ENCODE results near the gene PLA2G2C.

PLA2G2C gene

GRCh38 chr1:20152599-20152930 lies 33.8 kb downstream of the PLA2G2C start:
- DNase-seq (ENCODE audit: low read depth in 2 of 2), result no peak

- DNase-seq (ENCODE audit: low read depth in 2 of 2), result peak; percentile 51 to 57
Measured at GRCh38 chr1:20151906-20152598, 34.3 kb downstream of the PLA2G2C start.

- DNase-seq (ENCODE audit: low read depth in 2 of 2), result no peak
Measured at GRCh38 chr1:20150969-20151368, 35.3 kb downstream of the PLA2G2C start.

GRCh38 chr1:20150326-20150705 lies 36.0 kb downstream of the PLA2G2C start:
- no peak for DNase-seq (ENCODE audit: low read depth in 2 of 2)

GRCh38 chr1:20149601-20150325 lies 36.6 kb downstream of the PLA2G2C start:
- no peak for DNase-seq (ENCODE audit: low read depth in 2 of 2)

GRCh38 chr1:20148571-20149500 lies 37.5 kb downstream of the PLA2G2C start:
- no peak for DNase-seq (ENCODE audit: low read depth in 2 of 2)

- no peak for DNase-seq (ENCODE audit: low read depth in 2 of 2)
Measured at GRCh38 chr1:20147846-20148570, 38.3 kb downstream of the PLA2G2C start.

- no peak for DNase-seq (ENCODE audit: low read depth in 2 of 2)
Measured at GRCh38 chr1:20143734-20144565, 42.4 kb downstream of the PLA2G2C start.

- DNase-seq (ENCODE audit: low read depth in 2 of 2), result no peak
Measured at GRCh38 chr1:20143318-20143717, 43.0 kb downstream of the PLA2G2C start.

GRCh38 chr1:20142001-20142710 lies 44.2 kb downstream of the PLA2G2C start:
- no peak for DNase-seq (ENCODE audit: low read depth in 2 of 2)

GRCh38 chr1:20141466-20141865 lies 44.9 kb downstream of the PLA2G2C start:
- DNase-seq (ENCODE audit: low read depth in 2 of 2), result no peak

- DNase-seq (ENCODE audit: low read depth in 2 of 2), result no peak
Measured at GRCh38 chr1:20141001-20141400, 45.3 kb downstream of the PLA2G2C start.

- DNase-seq (ENCODE audit: low read depth in 2 of 2), result no peak
Measured at GRCh38 chr1:20139776-20140612, 46.3 kb downstream of the PLA2G2C start.

GRCh38 chr1:20138961-20139550 lies 47.3 kb downstream of the PLA2G2C start, which contains the start of gene PLA2G2F:
PLA2G2F (plus strand) TSS chr1:20139323; CDS start chr1:20139428, 105 bp downstream.
- DNase-seq (ENCODE audit: low read depth in 2 of 2), result no peak

GRCh38 chr1:20138346-20138745 lies 48.0 kb downstream of the PLA2G2C start:
- DNase-seq (ENCODE audit: low read depth in 2 of 2), result no peak

GRCh38 chr1:20137604-20138003 lies 48.7 kb downstream of the PLA2G2C start:
- no peak for DNase-seq (ENCODE audit: low read depth in 2 of 2)

- no peak for DNase-seq (ENCODE audit: low read depth in 2 of 2)
Measured at GRCh38 chr1:20137055-20137454, 49.3 kb downstream of the PLA2G2C start.

- DNase-seq (ENCODE audit: low read depth in 2 of 2), result no peak
Measured at GRCh38 chr1:20136249-20136648, 50.1 kb downstream of the PLA2G2C start.

- no peak for DNase-seq (ENCODE audit: low read depth in 2 of 2)
Measured at GRCh38 chr1:20134995-20135394, 51.3 kb downstream of the PLA2G2C start.

Data from activated CD8-positive, alpha-beta memory T cell treated with anti-CD3 and anti-CD28 coated beads for 4 hours (primary cell).